AG04449 (cell line): Measurements from ENCODE around the gene ATP10D.

ENCODE experiments used
- CTCF ChIA-PET: fragments of 350-600 bp; formaldehyde crosslinking; extraction: SDS; loops from one replicate; lab custom pipeline; 2021; ENCODE audit warnings: antibody characterized with exemption; lab: Yijun Ruan, JAX
- POLR2A ChIA-PET: fragments of 400-600, 350-600 bp; formaldehyde crosslinking; extraction: SDS; loops from one replicate; lab custom pipeline; 2020; ENCODE audit warnings: antibody characterized with exemption, inconsistent platforms; lab: Yijun Ruan, JAX
- DNase-seq: peaks from one replicate; pipeline ENCODE4 v3.0.0-alpha.2; 2010; ENCODE audit warnings: low read depth, low spot score
- H3K4me3 ChIP-seq: 2 replicates; pipeline ENCODE4 v1.5.1; 2011; ENCODE audit warnings: low read depth, mild to moderate bottlenecking, control low read depth, low read length
- TF ChIP-seq, protein P1 (sequence below): IDR thresholded peaks from one replicate; pipeline ENCODE4 v1.5.1; 2011; ENCODE audit warnings: mild to moderate bottlenecking, moderate library complexity, low read length, control low read depth, inconsistent platforms; ENCODE audit not compliant: insufficient read depth; ENCODE audit errors: missing control alignments

ATP10D gene

DNA sequence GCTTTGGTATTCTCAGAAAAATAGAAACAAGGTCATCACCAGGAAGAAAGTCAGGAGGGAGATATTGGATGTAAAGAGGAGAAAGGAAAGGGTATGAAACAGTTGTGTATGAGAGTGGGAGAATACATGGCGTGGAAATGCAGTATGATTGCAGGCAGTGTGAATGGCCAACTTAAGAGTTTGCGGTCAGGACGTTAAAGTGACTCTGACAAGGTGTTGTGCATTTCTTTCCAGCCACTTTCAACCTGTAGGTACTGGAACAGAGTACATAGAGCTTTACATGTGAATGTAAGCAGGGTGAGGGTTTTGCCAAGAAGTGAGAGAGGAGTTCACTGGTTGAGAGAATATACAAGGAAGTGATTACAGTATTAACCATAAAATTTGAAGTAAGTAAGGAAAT, 15.7 kb downstream of the ATP10D start:
- ChIA-PET POLR2A (no interaction called here), CTCF (interaction anchor here (0.6 to 2.4 kb wide), 2 partner anchors 8 to 11 kb away, joined by 3 to 17 read pairs; no protein-coding TSS in a partner anchor)
- no peak for DNase-seq
- TF ChIP-seq, protein P1, sequence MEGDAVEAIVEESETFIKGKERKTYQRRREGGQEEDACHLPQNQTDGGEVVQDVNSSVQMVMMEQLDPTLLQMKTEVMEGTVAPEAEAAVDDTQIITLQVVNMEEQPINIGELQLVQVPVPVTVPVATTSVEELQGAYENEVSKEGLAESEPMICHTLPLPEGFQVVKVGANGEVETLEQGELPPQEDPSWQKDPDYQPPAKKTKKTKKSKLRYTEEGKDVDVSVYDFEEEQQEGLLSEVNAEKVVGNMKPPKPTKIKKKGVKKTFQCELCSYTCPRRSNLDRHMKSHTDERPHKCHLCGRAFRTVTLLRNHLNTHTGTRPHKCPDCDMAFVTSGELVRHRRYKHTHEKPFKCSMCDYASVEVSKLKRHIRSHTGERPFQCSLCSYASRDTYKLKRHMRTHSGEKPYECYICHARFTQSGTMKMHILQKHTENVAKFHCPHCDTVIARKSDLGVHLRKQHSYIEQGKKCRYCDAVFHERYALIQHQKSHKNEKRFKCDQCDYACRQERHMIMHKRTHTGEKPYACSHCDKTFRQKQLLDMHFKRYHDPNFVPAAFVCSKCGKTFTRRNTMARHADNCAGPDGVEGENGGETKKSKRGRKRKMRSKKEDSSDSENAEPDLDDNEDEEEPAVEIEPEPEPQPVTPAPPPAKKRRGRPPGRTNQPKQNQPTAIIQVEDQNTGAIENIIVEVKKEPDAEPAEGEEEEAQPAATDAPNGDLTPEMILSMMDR = no peak
- no peak overlapping the region for H3K4me3 ChIP-seq

DNA sequence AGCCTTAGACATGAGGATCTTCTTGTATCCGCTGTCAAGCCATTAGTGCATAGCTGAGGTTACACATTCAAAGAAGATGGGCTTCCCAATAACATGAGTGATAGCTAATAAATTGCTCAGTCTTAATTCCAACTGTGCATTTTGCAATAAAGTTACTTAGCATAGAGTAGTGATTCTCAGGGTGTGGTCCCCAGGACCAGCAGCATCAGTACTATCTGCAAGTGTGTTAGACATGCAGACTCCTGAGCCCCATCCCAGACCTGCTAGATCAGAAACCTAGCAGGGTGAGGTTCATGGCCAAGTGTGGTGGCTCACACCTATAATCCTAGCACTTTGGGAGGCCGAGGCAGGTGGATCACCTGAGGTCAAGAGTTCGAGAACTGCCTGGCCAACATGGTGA, 20.1 kb downstream of the ATP10D start:
- no peak overlapping the region for H3K4me3 ChIP-seq
- TF ChIP-seq, protein P1 = no peak
- CTCF ChIA-PET = no interaction called here
- POLR2A ChIA-PET = no interaction called here
- no peak for DNase-seq

DNA sequence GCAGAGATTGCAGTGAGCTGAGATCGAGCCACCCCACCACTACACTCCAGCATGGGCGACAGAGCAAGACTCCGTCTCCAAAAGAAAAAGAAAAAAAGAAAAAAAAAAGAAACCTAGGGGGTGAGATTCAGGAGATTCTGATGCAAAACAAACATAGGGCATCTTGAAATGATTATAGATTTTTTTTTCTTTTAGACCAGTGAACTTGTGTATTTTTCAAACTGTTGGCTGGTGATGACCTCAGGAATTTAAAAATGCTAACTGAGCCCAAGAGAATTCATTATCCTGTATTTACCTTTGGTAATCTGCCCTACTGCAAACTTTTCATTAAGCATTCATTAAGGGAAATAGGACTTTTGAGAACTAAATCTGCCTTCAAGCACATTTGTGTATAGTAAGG, 20.6 kb downstream of the ATP10D start:
- ChIA-PET POLR2A (no interaction called here), CTCF (no interaction called here)
- no peak overlapping the region for H3K4me3 ChIP-seq
- TF ChIP-seq, protein P1 = no peak
- no peak for DNase-seq

DNA sequence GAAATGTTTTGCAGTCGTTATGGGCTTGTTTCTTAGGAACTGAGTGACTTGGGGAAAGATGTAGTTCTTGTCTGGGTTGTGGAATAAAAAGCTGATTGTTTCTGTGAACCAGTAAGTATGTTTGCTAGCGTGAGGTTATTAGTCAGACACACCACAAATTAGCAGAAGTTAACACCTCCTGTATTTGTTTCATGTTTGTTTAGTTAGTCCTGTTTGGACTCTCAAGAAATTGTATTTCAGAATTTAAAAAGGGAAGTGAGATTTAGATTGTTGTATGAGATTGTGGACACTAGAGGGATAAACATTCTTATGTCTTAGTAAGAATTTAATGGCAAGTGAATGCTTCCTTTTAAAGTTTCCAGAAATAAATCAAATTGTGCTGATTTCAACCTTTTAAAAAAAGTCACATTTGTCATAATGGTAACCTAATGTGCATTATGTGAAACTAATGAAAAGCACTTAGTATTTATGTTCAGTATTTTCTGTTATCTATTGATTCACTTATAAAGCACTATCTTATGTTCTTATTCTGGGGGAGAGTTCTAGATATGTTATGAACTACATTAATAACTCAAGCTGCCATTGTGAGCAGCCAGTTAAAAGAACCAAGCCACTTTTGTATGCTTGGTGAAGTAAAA, 25.6 kb downstream of the ATP10D start:
- TF ChIP-seq, protein P1 = no peak
- no peak for DNase-seq
- POLR2A ChIA-PET = no interaction called here
- no peak overlapping the region for H3K4me3 ChIP-seq
- CTCF ChIA-PET = interaction anchor here (0.7 to 3.8 kb wide), 17 partner anchors 10 to 576 kb away, joined by 3 to 29 read pairs (median 4); partner anchors contain the start of gene COMMD8

DNA sequence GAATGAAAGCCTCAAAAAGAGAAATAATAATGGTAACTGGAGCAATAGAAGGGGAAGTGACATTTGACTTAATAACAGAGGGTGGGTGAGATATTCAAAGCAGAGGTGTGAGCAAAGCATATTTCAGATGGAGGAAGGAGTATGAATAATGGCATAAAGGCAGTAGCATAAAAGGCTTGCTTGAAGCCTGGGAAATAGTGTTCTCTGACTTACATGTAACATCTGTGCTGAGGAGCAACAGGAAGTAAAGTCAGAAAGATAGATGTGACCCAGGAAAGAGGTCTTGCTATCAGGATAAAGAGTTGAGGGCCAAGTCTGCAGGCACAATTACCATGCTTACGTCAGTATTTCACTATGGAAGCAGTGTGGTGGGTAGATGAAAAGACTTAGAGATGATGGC, 28.4 kb downstream of the ATP10D start:
- TF ChIP-seq, protein P1 = no peak
- DNase-seq = no peak
- POLR2A ChIA-PET = no interaction called here
- no peak overlapping the region for H3K4me3 ChIP-seq
- CTCF ChIA-PET = no interaction called here

DNA sequence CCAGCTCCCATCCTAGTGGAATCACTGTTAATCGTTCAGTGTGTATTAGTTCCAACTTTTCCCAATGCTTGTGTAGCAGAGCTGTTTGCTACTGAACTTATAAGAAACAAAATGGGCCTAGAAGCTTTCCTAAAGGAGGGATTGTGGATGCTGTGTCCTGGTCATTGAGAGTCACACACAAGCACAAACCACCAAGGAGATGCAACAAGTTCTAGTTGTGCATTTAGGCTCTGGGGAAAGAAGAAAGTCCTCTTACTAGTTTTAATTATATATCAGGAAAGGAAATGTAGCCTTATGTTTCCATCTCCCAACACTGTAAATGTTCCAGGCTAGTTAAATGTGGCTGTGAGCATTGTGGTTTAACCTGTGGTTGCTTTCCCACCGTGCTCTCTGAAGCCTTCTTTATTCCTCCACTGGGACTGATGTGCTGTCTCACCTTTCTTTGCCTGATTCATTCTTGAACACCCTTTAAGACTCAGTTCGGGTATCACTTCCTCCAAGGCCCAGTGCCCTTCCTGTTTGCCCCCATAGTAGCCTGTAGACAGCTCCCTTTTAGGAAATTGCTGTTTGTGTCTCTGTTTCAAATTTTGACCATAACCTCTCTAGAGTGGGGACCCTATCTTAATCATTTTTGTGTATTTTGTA, 34.3 kb downstream of the ATP10D start:
- H3K4me3 ChIP-seq = no peak overlapping the region
- ChIA-PET CTCF (interaction anchor here (0.7 to 1.3 kb wide), 4 partner anchors 8 to 321 kb away, joined by 3 read pairs; no protein-coding TSS in a partner anchor), POLR2A (no interaction called here)
- TF ChIP-seq, protein P1 = no peak
- no peak for DNase-seq
